GM12864 (cell line): ENCODE measurements around the gene STX5.

Experiments used
- DNase-seq: peaks from one replicate; pipeline ENCODE4 v3.0.0-alpha.2; 2011; ENCODE audit warnings: low read depth
- H3K4me3 ChIP-seq: 2 replicates; pipeline ENCODE4 v1.5.1; 2011; ENCODE audit warnings: mild to moderate bottlenecking, low read depth, low read length, control low read depth
- CTCF ChIP-seq: IDR thresholded peaks from 2 replicates; pipeline ENCODE4 v1.5.1; 2011; ENCODE audit warnings: low read depth, mild to moderate bottlenecking, moderate library complexity, low read length, control low read depth, inconsistent platforms; ENCODE audit errors: missing control alignments

The STX5 gene

GRCh38 chr11:62831520-62832335 lies at the start of gene STX5:
Gene STX5 (minus strand): TSS chr11:62832051. CDS start chr11:62831243, 808 bp downstream.
- peak; percentile 95 for DNase-seq
- peak within 1 kb of the TSS; percentile 85 for H3K4me3 ChIP-seq
- no peak for TF ChIP-seq CTCF

- peak within 1 kb of the TSS; percentile 87 for H3K4me3 ChIP-seq
- DNase-seq: peak; percentile 57
- peak; percentile 84 for TF ChIP-seq CTCF
Observed at GRCh38 chr11:62880803-62881578, 49.1 kb upstream of the STX5 start, which contains the start of gene SLC3A2. Gene SLC3A2 (plus strand): TSS chr11:62880896. CDS start chr11:62881024, 128 bp downstream.

GRCh38 chr11:62880231-62880802 lies 48.5 kb upstream of the STX5 start:
- H3K4me3 ChIP-seq: peak overlapping the region; percentile 87
- DNase-seq: no peak
- no peak for TF ChIP-seq CTCF

GRCh38 chr11:62879235-62879978 lies 47.6 kb upstream of the STX5 start:
- no peak overlapping the region; the same call in 1 of the 2 replicates for H3K4me3 ChIP-seq
- DNase-seq: no peak
- TF ChIP-seq CTCF: no peak

GRCh38 chr11:62876712-62877111 lies 44.9 kb upstream of the STX5 start:
- H3K4me3 ChIP-seq: no peak overlapping the region
- no peak for TF ChIP-seq CTCF
- DNase-seq: no peak

GRCh38 chr11:62875698-62876478 lies 44.0 kb upstream of the STX5 start:
- no peak for TF ChIP-seq CTCF
- H3K4me3 ChIP-seq: no peak overlapping the region
- no peak for DNase-seq
